Peyer's patch (tissue), 4 donors: ENCODE data around the gene ST6GALNAC1.

Source experiments
- CTCF ChIP-seq, 6 experiments: fragments of 450-650 bp in 4 of 6; fragments of 200-600 bp in 2 of 6; sonication (generic) in 1 of 6; IDR thresholded peaks; one replicate each; pipeline ENCODE4 v1.5.1; 2017 to 2019; ENCODE audit warnings: antibody characterized with exemption in 6 of 6, mild to moderate bottlenecking in 3 of 6, moderate library complexity in 1 of 6
- POLR2A ChIP-seq, 2 donors: fragments of 450-650 bp; IDR thresholded peaks; one replicate each; pipeline ENCODE4 v1.5.1; 2017; ENCODE audit warnings: antibody characterized with exemption in 2 of 2, mild to moderate bottlenecking in 2 of 2, moderate library complexity in 2 of 2

- TF ChIP-seq CTCF (IDR thresholded peaks at IDR 0.05) (no peak), POLR2A (IDR thresholded peaks at IDR 0.05) (no peak)
Observed at GRCh38 chr17:76641501-76641900, 2.1 kb downstream of the ST6GALNAC1 start.
